ENCODE measurements around the gene KCNG2.

Gene KCNG2

GRCh38 chr18:79912994-79913831, 115.5 kb downstream of the KCNG2 start:
- DNase-seq = peak; percentile 9

DNA sequence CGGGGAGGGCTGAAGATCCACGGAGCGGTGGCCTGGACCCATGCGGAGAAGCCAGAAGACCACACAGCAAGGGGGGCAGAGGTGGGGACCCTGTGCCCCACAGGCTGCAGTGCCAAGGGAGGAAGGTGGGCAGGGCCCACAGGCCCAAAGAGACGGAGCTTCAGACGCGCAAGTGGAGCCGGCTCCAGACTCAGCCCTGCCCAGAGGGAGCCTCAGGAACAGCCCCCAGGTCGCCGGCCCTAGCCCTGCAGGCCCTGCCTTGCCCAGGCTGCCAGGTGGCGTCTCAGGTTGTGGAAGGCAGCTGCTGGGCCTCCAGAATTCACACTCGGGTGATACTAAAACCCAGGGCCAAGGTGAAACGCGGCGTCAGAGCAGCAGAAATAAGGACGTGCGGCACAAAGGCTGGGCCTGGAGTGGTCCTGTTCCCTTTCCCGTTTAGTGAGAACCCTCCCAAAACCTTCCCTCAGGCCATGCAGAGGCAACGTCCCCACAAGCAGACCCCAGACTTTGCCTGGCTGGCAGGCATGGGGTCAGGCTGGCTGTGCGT, 116.9 kb downstream of the KCNG2 start:
- DNase-seq = no peak

- DNase-seq = no peak
These were observed 117.7 kb downstream of the KCNG2 start for GRCh38 chr18:79915161-79916127.

DNA sequence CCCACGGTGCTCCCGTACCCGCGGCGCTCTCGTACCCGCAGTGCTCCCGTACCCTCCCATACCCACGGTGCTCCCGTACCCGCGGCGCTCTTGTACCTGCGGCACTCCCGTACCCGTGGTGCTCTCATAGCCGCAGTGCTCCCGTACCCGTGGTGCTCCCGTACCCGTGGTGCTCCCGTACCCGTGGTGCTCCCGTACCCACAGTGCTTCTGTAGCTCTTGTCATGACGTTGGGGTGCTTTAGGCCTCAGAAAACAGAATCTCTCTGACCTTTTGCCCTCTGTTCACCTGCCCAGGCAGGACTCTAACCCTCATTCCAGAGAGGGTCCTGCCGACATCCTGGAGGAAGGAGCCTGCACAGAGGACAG, 118.4 kb downstream of the KCNG2 start:
- no peak for DNase-seq

GRCh38 chr18:79916546-79917168, 118.9 kb downstream of the KCNG2 start:
- DNase-seq = no peak

DNA sequence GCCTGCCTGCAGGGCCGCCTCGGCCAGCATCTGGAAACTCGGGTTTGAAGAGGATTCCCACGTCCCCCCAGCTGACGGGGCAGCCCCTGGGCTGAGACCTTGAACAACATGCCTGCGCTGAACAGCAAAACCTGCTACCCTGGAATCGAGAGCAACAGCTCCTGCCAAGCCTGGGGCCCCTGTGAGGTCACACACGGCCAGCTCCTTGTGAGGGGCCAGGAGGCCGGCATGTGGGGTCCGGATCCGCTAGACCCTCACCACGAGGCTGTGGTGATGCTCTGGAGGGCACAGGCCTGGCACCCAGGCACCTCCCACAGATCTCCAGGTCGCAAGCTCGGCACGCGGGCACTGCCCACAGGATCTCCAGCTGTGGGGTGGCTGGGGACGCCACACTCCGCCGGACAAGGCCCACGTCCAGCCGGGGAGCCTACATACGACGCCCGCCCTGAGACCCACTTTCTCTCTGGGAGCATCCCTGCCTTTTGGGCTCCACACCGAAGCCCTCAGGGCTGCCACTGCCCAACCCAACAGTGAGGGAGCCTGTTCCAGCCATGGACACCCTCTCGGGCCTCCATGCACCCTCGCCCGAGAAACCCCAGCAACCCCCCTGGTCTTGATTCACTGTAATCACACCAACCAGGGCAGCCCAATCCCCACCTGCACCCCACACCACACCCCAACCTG, 119.6 kb downstream of the KCNG2 start:
- DNase-seq = no peak

DNA sequence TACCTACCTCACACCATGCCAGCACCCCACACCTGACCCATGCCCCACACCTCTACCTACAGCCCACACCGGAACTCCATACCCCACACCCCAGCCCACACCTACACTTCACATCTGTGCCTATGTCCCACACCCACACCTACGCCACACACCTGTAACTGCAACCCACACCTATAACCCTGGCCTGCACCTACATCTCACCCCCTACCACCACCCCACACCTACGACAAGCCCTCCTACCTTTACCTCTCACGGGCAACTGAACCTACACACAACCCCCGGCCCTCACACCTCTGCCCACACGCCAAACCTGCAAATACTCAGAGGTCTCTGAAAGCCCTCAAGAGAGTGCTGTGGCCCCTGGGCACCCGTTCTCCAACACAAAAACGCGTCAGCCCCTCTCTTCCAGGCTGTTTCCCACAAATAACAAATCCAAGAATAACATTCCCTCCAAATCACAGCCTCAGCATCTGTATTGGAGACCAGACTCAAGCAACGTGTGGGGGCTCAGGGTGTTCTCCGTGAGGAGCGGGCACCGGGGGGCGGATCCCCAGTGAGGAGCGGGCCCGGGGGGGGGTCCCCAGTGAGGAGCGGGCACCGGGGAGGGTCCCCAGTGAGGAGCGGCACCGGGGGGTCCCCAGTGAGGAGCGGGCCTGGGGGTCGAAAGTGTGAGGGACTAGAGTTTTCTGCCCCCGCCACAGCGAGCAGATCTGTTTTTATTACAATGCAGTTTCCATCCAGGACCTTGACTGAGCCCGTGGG, 120.3 kb downstream of the KCNG2 start:
- no peak for DNase-seq

- DNase-seq = no peak
These were observed 120.9 kb downstream of the KCNG2 start for GRCh38 chr18:79918615-79919011.

DNA sequence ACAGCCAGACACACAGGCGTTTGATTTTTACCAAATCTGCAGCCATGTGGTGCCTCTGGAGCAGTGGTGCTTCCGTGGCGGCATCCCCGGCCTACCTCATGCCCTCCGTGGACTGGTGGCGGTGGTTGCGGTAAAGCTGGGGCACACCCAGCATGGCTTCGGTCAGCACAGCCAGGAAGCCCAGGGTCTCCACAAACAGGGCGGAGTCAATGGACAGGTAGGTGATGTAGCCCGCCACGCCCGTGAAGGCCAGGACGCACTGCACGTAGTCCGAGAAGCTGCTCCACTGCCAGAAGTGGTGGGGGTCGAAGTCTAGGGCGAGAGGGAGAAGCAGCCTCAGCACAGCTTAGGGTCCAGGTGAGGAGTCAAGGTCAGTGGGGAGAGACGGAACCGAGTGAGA, 121.4 kb downstream of the KCNG2 start:
- DNase-seq = no peak

GRCh38 chr18:79921984-79922965, 124.5 kb downstream of the KCNG2 start:
- DNase-seq = no peak

GRCh38 chr18:79922971-79923411, 125.3 kb downstream of the KCNG2 start:
- DNase-seq = no peak

- no peak for DNase-seq
These were observed 126.3 kb downstream of the KCNG2 start for GRCh38 chr18:79923896-79924585.

DNA sequence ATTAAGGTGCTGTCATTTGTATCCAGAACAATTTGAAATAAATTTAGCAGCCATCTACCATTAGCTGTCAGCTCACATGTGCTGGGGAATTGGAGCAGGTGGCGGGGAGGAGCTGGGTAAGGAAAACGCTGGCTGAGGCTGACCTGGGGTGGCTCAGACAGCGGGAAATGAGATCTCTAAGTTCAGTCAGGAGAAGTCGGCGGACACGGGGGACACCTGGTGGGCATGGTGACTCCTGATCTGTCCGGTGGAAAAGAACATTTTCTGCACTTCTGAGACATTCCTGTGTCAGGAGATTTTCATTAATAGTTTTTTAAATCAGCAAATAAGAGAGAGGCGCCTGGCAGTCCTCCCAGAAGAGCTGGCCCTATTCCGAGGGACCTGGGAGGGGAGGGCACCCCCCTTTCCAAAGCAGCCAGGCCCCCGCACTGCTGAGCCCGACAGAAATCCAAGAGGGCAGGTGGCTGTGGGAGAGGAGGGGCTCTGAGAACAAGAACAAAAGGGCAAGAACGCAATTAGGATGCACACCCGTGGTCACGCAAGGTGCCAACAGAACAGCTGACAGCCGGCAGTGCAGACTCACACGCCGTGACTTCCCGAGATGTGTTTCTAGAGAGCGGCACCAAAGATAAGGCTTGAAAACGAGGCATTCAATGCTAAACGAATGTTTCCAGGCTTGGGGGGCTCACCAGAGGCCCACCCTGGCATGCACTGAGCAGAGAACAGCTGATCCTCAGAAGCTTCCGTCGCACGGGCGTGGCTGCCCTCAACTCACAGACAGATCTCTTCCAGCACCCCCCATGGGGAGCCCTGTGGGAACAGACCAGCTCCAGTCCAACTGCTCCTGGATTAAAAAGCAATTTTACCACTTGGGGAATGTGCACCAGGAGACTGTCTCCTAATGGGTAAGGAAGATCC, 127.3 kb downstream of the KCNG2 start:
- DNase-seq = no peak

- no peak for DNase-seq
These were observed 128.6 kb downstream of the KCNG2 start for GRCh38 chr18:79926306-79926705.

DNA sequence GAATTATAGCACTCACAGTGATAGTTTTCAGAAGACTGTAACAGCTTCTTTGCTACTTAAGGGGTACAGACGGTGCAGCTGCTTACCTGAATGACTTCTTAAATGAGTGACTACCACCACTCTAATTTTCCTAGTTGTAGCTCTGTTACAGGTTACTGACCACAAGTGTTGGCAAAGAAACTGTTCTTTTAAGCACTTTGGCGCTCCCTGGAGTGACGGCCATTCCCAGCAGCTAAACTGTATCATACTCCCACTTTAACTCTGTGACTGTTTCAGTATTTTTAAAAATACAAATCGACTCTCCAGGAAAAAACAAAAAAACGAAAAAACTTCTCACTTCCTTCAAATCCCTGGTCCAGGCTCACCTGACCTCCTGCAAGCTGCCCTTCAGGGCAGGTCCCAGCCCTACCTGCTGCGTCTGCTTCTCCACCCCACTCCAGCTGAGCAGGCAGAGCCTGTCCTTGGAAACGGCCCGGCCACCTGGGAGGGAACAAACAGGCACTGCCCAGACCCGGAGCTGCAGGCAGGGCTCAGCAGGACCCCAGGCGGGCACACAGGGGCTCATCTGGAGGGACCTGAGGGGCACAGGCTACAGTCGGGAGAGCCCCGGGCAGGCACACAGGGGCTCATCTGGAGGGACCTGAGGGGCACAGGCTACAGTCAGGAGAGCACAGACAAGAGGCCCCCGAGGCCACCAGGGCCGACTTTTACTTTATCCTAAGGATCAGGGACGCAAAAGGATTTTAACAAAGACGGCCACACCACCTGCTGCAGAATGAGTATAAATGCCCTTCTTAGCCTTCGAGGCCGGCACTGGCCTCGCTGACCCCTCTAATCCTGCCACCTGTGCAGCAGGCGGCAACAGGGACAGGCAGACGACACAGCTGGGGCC, 129.2 kb downstream of the KCNG2 start:
- no peak for DNase-seq

- DNase-seq = no peak
These were observed 130.1 kb downstream of the KCNG2 start for GRCh38 chr18:79927607-79928562.
